B cell (primary cell): ENCODE results near the gene LRRC15. TPM values are rescaled to one million over a fixed set of nuclear protein-coding genes. Genes with fewer than 3 reads are reported as not detected.

Experiments used
- ATAC-seq: fragments of 200-7000 bp; cut with Tn5 transposase; one replicate; pipeline ENCODE4 v1.10.0; 2021; ENCODE audit warnings: low read depth, mild to moderate bottlenecking, moderate number of reproducible peaks, moderate library complexity
- CTCF ChIA-PET: fragments of 350-600 bp; sonication (Branson Sonifier 250); formaldehyde crosslinking; loops from one replicate; lab custom pipeline; 2021; ENCODE audit warnings: antibody characterized with exemption, inconsistent platforms; lab: Charles Lee
- POLR2A ChIA-PET: fragments of 350-600 bp; sonication (Branson Sonifier 250); formaldehyde crosslinking; loops from one replicate; lab custom pipeline; 2021; ENCODE audit warnings: antibody characterized with exemption; lab: Charles Lee
- DNase-seq: peaks from one replicate; pipeline ENCODE4 v3.0.0; 2013
- H2AFZ ChIP-seq: 2 replicates; pipeline ENCODE4 v1.6.1; 2012; ENCODE audit warnings: mild to moderate bottlenecking, low read depth, low read length; ENCODE audit not compliant: insufficient read depth, poor library complexity, severe bottlenecking
- H3K27ac ChIP-seq, 2 donors: 1 replicate in 1 of 2; 2 replicates in 1 of 2; pipeline ENCODE4 v1.5.1; 2012 to 2013; ENCODE audit warnings: low read length in 2 of 2, mild to moderate bottlenecking in 2 of 2, moderate library complexity in 1 of 2
- H3K27me3 ChIP-seq, 4 experiments: fragments of 200-600 bp in 1 of 4; sonication (generic) in 1 of 4; replicated peaks in 1 of 4; 1 replicate in 2 of 4; 2 replicates in 2 of 4; pipeline versions ENCODE4 v1.6.1 to v1.7.0; 2013 to 2016; ENCODE audit warnings: low read length in 3 of 4, mild to moderate bottlenecking in 2 of 4, mixed read lengths in 1 of 4, moderate library complexity in 1 of 4; ENCODE audit not compliant: insufficient read depth in 4 of 4, control insufficient read depth in 3 of 4; ENCODE audit errors: control extremely low read depth in 1 of 4
- H3K36me3 ChIP-seq, 2 experiments: replicated peaks in 1 of 2; 1 replicate in 1 of 2; 2 replicates in 1 of 2; pipeline versions ENCODE4 v1.6.1 to v1.7.1; 2013; ENCODE audit warnings: low read length in 1 of 2; ENCODE audit not compliant: insufficient read depth in 2 of 2, control insufficient read depth in 1 of 2; ENCODE audit errors: control extremely low read depth in 1 of 2, extremely low read depth in 1 of 2
- H3K4me1 ChIP-seq, 2 donors: fragments of 200-600 bp in 1 of 2; sonication (generic) in 1 of 2; 1 replicate in 1 of 2; 2 replicates in 1 of 2; pipeline versions ENCODE4 v1.5.1 to v1.6.1; 2013 to 2017; ENCODE audit warnings: low read length in 2 of 2; ENCODE audit not compliant: control insufficient read depth in 2 of 2, insufficient read depth in 2 of 2
- H3K4me2 ChIP-seq: replicated peaks from 2 replicates; pipeline ENCODE3; 2012; ENCODE audit warnings: mild to moderate bottlenecking, low read depth, low read length; ENCODE audit not compliant: poor library complexity, severe bottlenecking
- H3K4me3 ChIP-seq, 5 experiments: fragments of 200-600 bp in 1 of 5; sonication (generic) in 1 of 5; 1 replicate in 3 of 5; 2 replicates in 2 of 5; pipeline versions ENCODE4 v1.5.1 to v1.7.0; 2011 to 2016; ENCODE audit warnings: low read length in 4 of 5, mild to moderate bottlenecking in 4 of 5, low read depth in 2 of 5, control low read depth in 1 of 5, moderate library complexity in 1 of 5; ENCODE audit not compliant: insufficient read depth in 1 of 5; ENCODE audit errors: control extremely low read depth in 1 of 5, extremely low read depth in 1 of 5
- H3K79me2 ChIP-seq: fragments of 200-600 bp; sonication (generic); one replicate; pipeline ENCODE4 v1.6.0; 2016; ENCODE audit warnings: low read length; ENCODE audit not compliant: control insufficient read depth, insufficient read depth
- H3K9ac ChIP-seq: fragments of 200-600 bp; sonication (generic); 2 replicates; pipeline ENCODE4 v1.6.1; 2017; ENCODE audit warnings: mild to moderate bottlenecking, low read length, moderate library complexity
- H3K9me3 ChIP-seq, 3 donors: one replicate each; pipeline versions ENCODE4 v1.6.1 to v1.7.1; 2013; ENCODE audit warnings: low read length in 2 of 3; ENCODE audit not compliant: control insufficient read depth in 2 of 3, insufficient read depth in 1 of 3; ENCODE audit errors: control extremely low read depth in 1 of 3
- H4K20me1 ChIP-seq: 2 replicates; pipeline ENCODE4 v1.6.0; 2012; ENCODE audit warnings: mild to moderate bottlenecking, low read length; ENCODE audit not compliant: insufficient read depth, control insufficient read depth, poor library complexity, severe bottlenecking
- H3K27ac Mint-ChIP-seq: one replicate; pipeline ENCODE4 v1.8.0; 2021; ENCODE audit warnings: mixed read lengths
- H3K27me3 Mint-ChIP-seq: one replicate; pipeline ENCODE4 v1.8.0; 2021; ENCODE audit warnings: mixed read lengths
- H3K4me1 Mint-ChIP-seq: one replicate; pipeline ENCODE4 v1.8.0; 2021; ENCODE audit warnings: mixed read lengths
- H3K4me3 Mint-ChIP-seq: one replicate; pipeline ENCODE4 v1.8.0; 2021; ENCODE audit warnings: mixed read lengths
- H3K9me3 Mint-ChIP-seq: one replicate; pipeline ENCODE4 v1.8.0; 2022; ENCODE audit warnings: mixed read lengths; ENCODE audit not compliant: insufficient read depth
- EZH2 ChIP-seq: IDR thresholded peaks from 2 replicates; pipeline ENCODE4 v1.6.1; 2012; ENCODE audit warnings: borderline replicate concordance, low read depth, mild to moderate bottlenecking, moderate library complexity, low read length; ENCODE audit not compliant: insufficient read depth, poor library complexity, severe bottlenecking
- WGBS: methylation state at CpG from one replicate; pipeline ENCODE4 v1.1.5; 2013; ENCODE audit warnings: missing lambda C conversion rate; ENCODE audit not compliant: insufficient coverage; 5-methylcytosine and 5-hydroxymethylcytosine counted together
- intact Hi-C: fragments of 100-400 bp; cut with micrococcal nuclease; formaldehyde crosslinking; loops from one replicate; pipeline ENCODE4 v1.10.0; 2022
- polyA plus RNA-seq: library from polyadenylated mRNA; depleted of rRNA; stranded (reverse); fragments of >200 nt; gene quantifications from 2 replicates; pipeline ENCODE4 v1.2.3, GENCODE V29; 2012
- total RNA-seq, 2 donors: library from RNA; stranded (reverse); fragments of 120-200 nt in 1 of 2; gene quantifications; 1 replicate in 1 of 2; 2 replicates in 1 of 2; pipeline versions ENCODE4 v1.2.3 to v1.2.4, GENCODE V29; 2013 to 2022
- TF ChIP-seq, protein P1 (sequence below): fragments of 200-600 bp; IDR thresholded peaks from one replicate; pipeline ENCODE4 v1.8.0; 2022; ENCODE audit warnings: antibody characterized with exemption, mild to moderate bottlenecking

Gene LRRC15
- total and polyA plus RNA-seq, 2 donors (not counting 1 experiment from before 2014, with no cell fraction given): not detected

DNA sequence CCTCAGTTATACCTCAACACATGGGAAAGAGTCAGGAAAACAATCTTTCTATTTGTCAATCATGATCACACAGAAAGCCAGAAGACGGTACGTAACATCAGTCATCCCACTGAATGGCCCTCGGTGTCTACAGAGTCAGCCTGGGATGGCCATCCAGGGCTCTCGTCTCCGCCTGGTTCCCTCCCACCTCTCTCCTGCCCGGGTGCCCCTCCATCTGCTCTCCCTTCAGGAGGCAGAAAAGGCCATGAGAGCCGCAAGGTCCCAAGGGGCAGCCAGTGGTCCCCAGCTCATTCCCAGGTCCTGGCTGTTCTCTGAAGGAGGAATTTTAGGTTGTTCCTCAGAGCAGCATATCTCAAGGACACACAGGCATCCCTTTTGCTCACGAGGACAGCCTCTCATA, 4.4 kb upstream of the LRRC15 start:
- Histone ChIP-seq H3K27me3 (peaks cover 0 to 19% (median 3%) of the 10 kb centered on the region in 4 experiments), H3K36me3 (no peaks in the 10 kb centered on the region), H3K4me2 (no peak overlapping the region), H4K20me1 (no peaks in the 10 kb centered on the region), H3K4me3 (no peak overlapping the region), H3K27ac (no peak overlapping the region), H3K4me1 (no peaks in the 10 kb centered on the region), H3K79me2 (no peaks in the 10 kb centered on the region), H3K9ac (no peak overlapping the region), H3K9me3 (peaks cover 0 to 3% (median 0%) of the 10 kb centered on the region in 3 donors), H2AFZ (no peak overlapping the region)
- ATAC-seq (no peak), DNase-seq (no peak)
- H3K4me1 Mint-ChIP-seq: no peaks in the 10 kb centered on the region
- POLR2A ChIA-PET: no interaction called here
- 83% methylated on average over 7 of the region's 8 CpGs for WGBS
- intact Hi-C loops: no loop called here
- CTCF ChIA-PET: no interaction called here
- no peak overlapping the region for H3K27ac Mint-ChIP-seq
- TF ChIP-seq, protein P1, sequence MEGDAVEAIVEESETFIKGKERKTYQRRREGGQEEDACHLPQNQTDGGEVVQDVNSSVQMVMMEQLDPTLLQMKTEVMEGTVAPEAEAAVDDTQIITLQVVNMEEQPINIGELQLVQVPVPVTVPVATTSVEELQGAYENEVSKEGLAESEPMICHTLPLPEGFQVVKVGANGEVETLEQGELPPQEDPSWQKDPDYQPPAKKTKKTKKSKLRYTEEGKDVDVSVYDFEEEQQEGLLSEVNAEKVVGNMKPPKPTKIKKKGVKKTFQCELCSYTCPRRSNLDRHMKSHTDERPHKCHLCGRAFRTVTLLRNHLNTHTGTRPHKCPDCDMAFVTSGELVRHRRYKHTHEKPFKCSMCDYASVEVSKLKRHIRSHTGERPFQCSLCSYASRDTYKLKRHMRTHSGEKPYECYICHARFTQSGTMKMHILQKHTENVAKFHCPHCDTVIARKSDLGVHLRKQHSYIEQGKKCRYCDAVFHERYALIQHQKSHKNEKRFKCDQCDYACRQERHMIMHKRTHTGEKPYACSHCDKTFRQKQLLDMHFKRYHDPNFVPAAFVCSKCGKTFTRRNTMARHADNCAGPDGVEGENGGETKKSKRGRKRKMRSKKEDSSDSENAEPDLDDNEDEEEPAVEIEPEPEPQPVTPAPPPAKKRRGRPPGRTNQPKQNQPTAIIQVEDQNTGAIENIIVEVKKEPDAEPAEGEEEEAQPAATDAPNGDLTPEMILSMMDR: no peak
- peaks cover 52% of the 10 kb centered on the region for H3K27me3 Mint-ChIP-seq
- no peak overlapping the region for H3K4me3 Mint-ChIP-seq
- H3K9me3 Mint-ChIP-seq: no peaks in the 10 kb centered on the region

DNA sequence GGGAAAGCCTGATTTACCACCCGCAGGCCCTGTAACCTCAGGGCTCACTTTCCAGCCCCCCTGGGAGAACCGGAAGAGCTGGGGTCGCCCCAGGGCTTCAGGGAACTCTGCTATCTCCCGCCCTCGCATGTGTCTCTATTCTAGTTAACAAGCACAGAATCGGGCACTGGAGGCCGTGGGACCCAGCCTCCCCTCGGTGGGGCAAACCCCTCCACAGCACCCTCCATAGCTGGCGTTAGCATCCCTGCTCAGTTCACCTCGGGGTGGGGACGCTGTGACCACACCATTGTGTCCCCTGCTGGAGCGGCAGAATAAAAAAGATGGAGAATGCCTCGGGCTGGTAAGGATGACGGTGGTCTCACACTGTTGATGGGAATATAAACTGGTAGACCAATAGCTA, 3.5 kb upstream of the LRRC15 start:
- no peak overlapping the region for H2AFZ ChIP-seq
- H3K79me2 ChIP-seq: no peaks in the 10 kb centered on the region
- DNase-seq (no peak), ATAC-seq (no peak)
- CTCF ChIA-PET: no interaction called here
- H3K4me2 ChIP-seq: no peak overlapping the region
- no peaks in the 10 kb centered on the region for H3K4me1 Mint-ChIP-seq
- peaks cover 0 to 3% (median 0%) of the 10 kb centered on the region in 3 donors for H3K9me3 ChIP-seq
- no peaks in the 10 kb centered on the region for H3K9me3 Mint-ChIP-seq
- no peak overlapping the region for H3K4me3 Mint-ChIP-seq
- no peaks in the 10 kb centered on the region for H3K36me3 ChIP-seq
- H3K27me3 ChIP-seq: peaks cover 0 to 28% (median 3%) of the 10 kb centered on the region in 4 experiments
- no peak overlapping the region for H3K27ac ChIP-seq
- TF ChIP-seq, protein P1: no peak
- no peak for TF ChIP-seq EZH2
- H3K27me3 Mint-ChIP-seq: peaks cover 52% of the 10 kb centered on the region
- H3K4me1 ChIP-seq: no peaks in the 10 kb centered on the region
- H3K4me3 ChIP-seq: no peak overlapping the region
- POLR2A ChIA-PET: no interaction called here
- no peak overlapping the region for H3K27ac Mint-ChIP-seq
- intact Hi-C loops: no loop called here
- 89% methylated on average over 9 of the region's 14 CpGs for WGBS
- H3K9ac ChIP-seq: no peak overlapping the region
- H4K20me1 ChIP-seq: no peaks in the 10 kb centered on the region
